GM18519 (cell line): ENCODE measurements around the gene UXT.
"Not testable (repeated sequence)": the region's sequence is repeated elsewhere in the genome, so short reads cannot be mapped to it uniquely, and the experiment has no call there.

Experiments used
- ATAC-seq: cut with Tn5 transposase; IDR thresholded peaks from one replicate; pipeline ENCODE4 v1.9.1; 2021; ENCODE audit warnings: mild to moderate bottlenecking, moderate library complexity; ENCODE audit not compliant: unreplicated experiment, low FRiP score

The UXT gene

DNA sequence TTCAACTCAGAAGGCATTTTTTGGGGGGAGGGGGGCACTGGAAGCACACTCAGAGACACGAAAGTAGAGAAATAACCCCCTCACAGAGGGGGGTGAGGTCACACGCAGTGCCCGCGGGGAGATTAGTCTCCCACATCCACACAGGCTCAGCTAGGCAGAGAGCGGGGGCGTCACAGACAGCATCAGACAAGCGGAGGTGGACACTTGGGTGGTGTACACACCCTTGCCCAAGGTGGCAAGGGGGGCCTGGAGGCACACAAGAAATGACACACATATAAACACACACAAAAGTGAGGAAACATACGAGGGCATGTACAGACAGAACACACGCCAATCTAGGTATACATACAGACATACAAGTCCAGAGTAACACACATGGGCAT is 38.7 kb downstream of the UXT start:
- no peak for ATAC-seq

DNA sequence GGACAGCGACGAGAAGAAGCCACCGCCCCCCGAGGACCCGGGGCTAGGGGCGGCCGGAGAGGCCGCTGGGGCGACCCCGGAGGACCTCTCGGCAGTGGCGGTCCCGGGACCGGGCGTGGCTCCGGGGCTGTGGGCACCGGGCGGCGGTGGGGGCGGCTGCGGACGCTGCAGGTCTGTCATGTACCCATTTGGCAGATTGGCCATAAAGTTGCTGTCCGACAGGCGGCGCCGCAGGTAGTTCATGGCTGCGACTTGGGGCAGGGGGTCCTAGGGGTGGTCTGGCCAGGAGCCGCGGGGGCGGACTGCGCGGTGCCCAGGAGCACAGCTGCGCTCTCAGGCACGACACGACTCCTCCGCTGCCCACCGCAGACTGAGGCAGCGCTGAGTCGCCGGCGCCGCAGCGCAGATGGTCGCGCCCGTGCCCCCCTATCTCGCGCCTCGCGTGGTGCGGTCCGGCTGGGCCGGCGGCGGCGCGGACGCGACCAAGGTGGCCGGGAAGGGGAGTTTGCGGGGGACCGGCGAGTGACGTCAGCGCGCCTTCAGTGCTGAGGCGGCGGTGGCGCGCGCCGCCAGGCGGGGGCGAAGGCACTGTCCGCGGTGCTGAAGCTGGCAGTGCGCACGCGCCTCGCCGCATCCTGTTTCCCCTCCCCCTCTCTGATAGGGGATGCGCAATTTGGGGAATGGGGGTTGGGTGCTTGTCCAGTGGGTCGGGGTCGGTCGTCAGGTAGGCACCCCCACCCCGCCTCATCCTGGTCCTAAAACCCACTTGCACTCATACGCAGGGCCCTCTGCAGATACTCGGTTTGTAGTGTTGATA is 39.3 kb downstream of the UXT start, which contains the start of gene SYN1:
Gene SYN1 (minus strand): TSS at position 372 of the 817 bp plus-strand sequence. CDS start 129 bp downstream, at position 243.
- no peak for ATAC-seq

GRCh38 chrX:47618923-47619485 is 40.0 kb downstream of the UXT start:
- ATAC-seq: no peak

- ATAC-seq: no peak
Observed at GRCh38 chrX:47614618-47615017, 44.4 kb downstream of the UXT start.

DNA sequence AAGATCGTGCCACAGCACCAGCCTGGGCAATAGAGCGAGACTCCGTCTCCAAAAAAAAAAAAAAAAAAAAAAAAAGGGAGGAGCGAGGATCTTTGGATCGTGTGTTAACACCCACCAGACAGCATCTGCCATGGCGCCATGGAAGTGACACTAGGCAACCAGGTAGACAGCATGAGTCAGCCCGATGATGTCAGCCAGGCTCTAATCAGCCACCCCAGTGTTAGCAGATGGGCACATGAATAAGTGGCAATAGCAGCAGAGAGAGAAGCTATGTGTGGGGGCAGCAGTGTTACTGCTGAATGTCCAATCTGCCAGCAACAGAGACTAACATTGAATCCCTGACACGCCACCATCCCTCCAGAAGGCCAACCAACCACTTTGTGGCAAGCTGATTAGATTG is 45.9 kb downstream of the UXT start:
- no peak for ATAC-seq

- ATAC-seq: no peak
Observed at GRCh38 chrX:47612418-47612817, 46.6 kb downstream of the UXT start.

DNA sequence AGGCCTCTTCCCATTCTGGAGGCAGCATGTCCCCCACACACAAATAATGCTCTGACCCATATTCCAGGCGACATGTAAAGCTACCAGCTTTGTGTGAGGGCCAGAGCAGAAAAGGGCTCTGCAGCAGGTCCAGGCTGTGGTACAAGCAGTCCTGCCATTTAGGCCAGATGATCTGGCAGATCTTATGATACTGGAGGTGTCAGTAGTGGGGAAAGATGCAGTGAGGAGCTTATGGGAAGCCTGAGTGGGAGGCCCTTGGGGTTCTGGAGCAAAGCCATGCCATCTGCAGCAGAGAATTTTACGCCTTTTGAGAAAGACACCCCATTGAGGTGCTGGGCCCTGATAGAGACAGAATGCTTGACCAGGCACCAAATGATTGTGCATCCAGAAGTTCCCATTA is 47.1 kb downstream of the UXT start:
- ATAC-seq: no peak

DNA sequence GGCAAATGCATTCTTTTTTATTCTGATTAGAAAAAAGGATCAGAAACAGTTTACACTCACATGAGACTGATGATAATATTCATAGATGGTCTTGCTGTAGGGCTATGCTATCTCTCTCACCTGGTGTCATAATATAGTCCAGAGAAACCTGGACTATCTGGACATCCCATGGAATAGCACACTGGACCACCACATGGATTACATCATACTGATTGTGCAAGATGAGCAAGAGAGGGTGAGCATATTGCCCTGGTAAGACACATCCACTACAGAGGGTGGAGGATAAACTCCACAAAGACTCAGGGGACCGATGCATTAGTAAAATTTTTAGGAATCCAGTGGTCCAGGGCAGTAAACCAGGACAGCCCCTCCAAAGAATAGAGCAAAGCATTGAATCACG is 47.5 kb downstream of the UXT start:
- ATAC-seq: no peak

DNA sequence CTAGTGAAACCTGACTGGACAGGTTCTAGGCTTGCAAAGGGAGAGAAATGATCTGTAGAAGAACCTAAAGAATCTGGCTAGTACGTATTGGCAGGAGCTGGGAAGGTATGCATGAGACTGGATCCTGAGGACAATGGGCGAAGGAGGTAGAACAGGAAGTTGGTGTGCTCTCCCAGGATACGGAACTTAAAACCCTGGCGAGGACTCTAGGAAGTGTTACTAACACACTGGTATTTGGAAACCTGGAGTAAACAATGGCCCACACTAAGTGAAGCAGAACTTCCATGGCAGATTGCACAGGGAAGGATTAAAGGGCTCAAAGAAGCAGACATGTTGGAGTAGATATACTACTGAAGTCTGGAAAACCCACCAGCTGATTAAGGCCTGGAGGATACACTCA is 48.5 kb downstream of the UXT start:
- ATAC-seq: no peak

DNA sequence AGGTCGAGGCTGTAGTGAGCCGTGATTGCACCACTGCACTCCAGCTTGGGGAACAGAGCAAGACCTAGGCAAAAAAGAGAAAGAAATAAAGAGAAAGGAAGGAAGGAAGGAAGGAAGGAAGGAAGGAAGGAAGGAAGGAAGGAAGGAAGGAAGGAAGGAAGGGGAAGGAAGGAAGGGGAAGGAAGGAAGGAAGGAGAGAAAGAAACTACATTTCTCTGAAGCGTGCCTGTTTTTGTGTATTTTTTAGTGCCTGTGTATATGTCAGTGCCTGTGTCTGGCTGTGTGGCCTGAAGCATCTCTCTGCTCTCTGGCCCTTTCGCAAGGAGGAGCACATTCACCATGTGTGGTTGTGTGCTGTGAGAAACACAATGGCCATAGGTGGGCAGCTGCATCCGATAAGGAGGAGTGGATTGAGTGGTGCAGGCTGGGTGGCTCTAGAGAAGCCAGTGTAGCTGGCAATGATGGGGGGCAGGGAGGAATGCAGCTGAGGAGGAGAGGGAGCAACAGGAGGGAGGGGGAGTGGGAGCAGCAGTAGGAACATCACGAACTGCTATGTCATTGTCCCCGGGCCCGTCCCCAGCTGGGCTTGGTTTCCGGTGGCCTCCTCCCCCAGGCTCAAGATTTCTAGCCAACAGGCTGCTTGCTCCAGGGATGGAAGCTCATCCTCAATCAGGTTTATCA is 50.7 kb downstream of the UXT start:
- ATAC-seq: no peak

GRCh38 chrX:47607091-47607490 is 51.9 kb downstream of the UXT start:
- ATAC-seq: no peak

DNA sequence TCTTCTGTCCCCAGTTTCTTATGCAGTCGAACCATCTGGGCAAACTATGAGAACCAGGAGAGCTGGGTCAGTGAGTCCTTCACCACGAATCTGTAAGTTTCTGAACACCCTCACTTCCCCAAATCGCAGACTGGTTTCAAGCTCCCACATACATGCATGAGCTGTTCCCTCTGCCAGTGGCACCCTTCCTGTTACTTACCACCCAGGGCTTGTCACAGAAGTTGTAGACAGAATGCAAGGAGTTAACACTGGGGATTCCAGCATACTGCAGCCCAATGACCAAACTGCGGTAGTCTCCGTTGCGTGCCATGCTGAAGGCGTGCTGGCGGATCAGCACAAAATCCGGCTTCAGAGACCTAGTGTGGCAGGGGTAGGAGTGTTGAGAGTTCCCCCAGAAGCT is 54.0 kb downstream of the UXT start:
- no peak for ATAC-seq

DNA sequence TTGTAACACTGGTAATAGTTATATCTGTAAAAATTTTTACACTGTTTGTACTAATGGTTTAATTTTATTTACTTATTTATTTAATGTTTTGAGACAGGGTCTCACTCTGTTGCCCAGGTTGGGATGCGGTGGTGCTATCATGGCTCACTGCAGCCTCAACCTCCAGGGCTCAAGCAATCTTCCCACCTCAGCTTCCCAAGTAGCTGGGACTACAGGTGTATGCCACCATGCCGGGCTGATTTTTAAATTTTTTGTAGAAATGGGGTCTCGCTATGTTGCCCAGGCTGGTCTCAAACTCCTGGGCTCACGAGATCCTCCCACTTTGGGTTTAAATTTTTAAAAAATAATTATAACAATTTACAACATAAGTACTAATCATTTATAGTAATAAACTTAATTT is 55.9 kb downstream of the UXT start:
- not testable (repeated sequence) for ATAC-seq
